Erythroblast (primary cell): ENCODE data around the gene SSU72.

ENCODE experiments used
- GATA1 ChIP-seq: IDR thresholded peaks from 2 replicates; pipeline ENCODE4 v1.6.1; 2011; ENCODE audit warnings: low read depth, mild to moderate bottlenecking, control low read depth, low read length, moderate library complexity
- POLR2A ChIP-seq: IDR thresholded peaks from 2 replicates; pipeline ENCODE4 v1.6.1; 2011; ENCODE audit warnings: mild to moderate bottlenecking, low read length

GRCh38 chr1:1540818-1541628 lies 33.6 kb downstream of the SSU72 start:
- no peak for TF ChIP-seq POLR2A
- no peak for TF ChIP-seq GATA1
